ENCODE results near the gene FHIT.

DNA sequence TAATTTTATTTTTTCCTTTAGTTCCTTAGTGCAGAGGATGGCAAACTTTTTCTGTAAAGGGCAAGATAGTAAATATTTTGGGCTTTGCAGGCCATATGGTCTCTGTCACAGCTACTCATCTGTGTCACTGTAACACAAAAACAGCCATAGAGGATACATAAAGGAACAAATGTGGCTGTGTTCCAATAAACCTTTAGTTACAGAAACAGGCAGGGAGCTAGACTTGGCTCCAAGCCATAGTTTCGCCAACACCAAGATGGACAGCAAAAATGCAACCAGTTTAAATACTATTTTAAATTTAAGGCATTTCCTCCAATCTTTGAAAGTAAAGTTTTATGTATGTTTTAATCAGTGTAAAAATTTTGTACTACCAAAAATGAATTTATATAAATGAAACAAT, 753.4 kb downstream of the FHIT start:
- TF ChIP-seq, protein P1, sequence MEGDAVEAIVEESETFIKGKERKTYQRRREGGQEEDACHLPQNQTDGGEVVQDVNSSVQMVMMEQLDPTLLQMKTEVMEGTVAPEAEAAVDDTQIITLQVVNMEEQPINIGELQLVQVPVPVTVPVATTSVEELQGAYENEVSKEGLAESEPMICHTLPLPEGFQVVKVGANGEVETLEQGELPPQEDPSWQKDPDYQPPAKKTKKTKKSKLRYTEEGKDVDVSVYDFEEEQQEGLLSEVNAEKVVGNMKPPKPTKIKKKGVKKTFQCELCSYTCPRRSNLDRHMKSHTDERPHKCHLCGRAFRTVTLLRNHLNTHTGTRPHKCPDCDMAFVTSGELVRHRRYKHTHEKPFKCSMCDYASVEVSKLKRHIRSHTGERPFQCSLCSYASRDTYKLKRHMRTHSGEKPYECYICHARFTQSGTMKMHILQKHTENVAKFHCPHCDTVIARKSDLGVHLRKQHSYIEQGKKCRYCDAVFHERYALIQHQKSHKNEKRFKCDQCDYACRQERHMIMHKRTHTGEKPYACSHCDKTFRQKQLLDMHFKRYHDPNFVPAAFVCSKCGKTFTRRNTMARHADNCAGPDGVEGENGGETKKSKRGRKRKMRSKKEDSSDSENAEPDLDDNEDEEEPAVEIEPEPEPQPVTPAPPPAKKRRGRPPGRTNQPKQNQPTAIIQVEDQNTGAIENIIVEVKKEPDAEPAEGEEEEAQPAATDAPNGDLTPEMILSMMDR (IDR thresholded peaks at IDR 0.05): no peak
- TF ChIP-seq POLR2A (IDR thresholded peaks at IDR 0.05; ENCODE audit: low read depth) (no peak), EP300 (IDR thresholded peaks at IDR 0.05) (no peak)

Measured in esophagus muscularis mucosa (tissue), 4 donors.